CD4-positive, alpha-beta T cell treated with Interleukin-17A for 4 hours (primary cell): ENCODE results near the gene SLC2A13.

Source experiments
- DNase-seq: peaks from one replicate; pipeline ENCODE4 v3.0.0-alpha.2; 2020; ENCODE audit warnings: mixed read lengths

SLC2A13 gene

GRCh38 chr12:40105515-40106201 lies at the start of gene SLC2A13:
Gene SLC2A13 (minus strand): TSS chr12:40106081. CDS start chr12:40105808, 273 bp downstream.
- DNase-seq: peak; percentile 83

GRCh38 chr12:40154381-40154780 lies 48.5 kb upstream of the SLC2A13 start:
- no peak for DNase-seq

- DNase-seq: no peak
Measured at GRCh38 chr12:40153432-40153831, 47.6 kb upstream of the SLC2A13 start.

- DNase-seq: peak; percentile 57
Measured at GRCh38 chr12:40152783-40153383, 47.0 kb upstream of the SLC2A13 start.

GRCh38 chr12:40149673-40150260 lies 43.9 kb upstream of the SLC2A13 start:
- no peak for DNase-seq

GRCh38 chr12:40146800-40147797 lies 41.2 kb upstream of the SLC2A13 start:
- DNase-seq: no peak

- DNase-seq: no peak
Measured at GRCh38 chr12:40145896-40146295, 40.0 kb upstream of the SLC2A13 start.

GRCh38 chr12:40144023-40144422 lies 38.1 kb upstream of the SLC2A13 start:
- DNase-seq: no peak

GRCh38 chr12:40142001-40142744 lies 36.3 kb upstream of the SLC2A13 start:
- no peak for DNase-seq

- DNase-seq: no peak
Measured at GRCh38 chr12:40138526-40138925, 32.6 kb upstream of the SLC2A13 start.

GRCh38 chr12:40137252-40137651 lies 31.4 kb upstream of the SLC2A13 start:
- DNase-seq: peak; percentile 6

GRCh38 chr12:40127408-40127807 lies 21.5 kb upstream of the SLC2A13 start:
- no peak for DNase-seq

GRCh38 chr12:40123496-40123895 lies 17.6 kb upstream of the SLC2A13 start:
- no peak for DNase-seq

- DNase-seq: no peak
Measured at GRCh38 chr12:40122842-40123241, 17.0 kb upstream of the SLC2A13 start.

GRCh38 chr12:40117818-40118217 lies 11.9 kb upstream of the SLC2A13 start:
- DNase-seq: no peak

- DNase-seq: no peak
Measured at GRCh38 chr12:40110586-40110985, 4.7 kb upstream of the SLC2A13 start.

- DNase-seq: no peak
Measured at GRCh38 chr12:40107803-40108620, 2.1 kb upstream of the SLC2A13 start.

GRCh38 chr12:40107098-40107802 lies 1.4 kb upstream of the SLC2A13 start:
- DNase-seq: peak; percentile 95

- peak; percentile 7 for DNase-seq
Measured at GRCh38 chr12:40106655-40107054, 774 bp upstream of the SLC2A13 start.

- DNase-seq: no peak
Measured at GRCh38 chr12:40106202-40106533, 287 bp upstream of the SLC2A13 start.

- DNase-seq: no peak
Measured at GRCh38 chr12:40105265-40105514, 691 bp downstream of the SLC2A13 start.
